ENCODE measurements around the gene GDPD4.

GRCh38 chr11:77202941-77203900 lies 98.3 kb downstream of the GDPD4 start:
- TF ChIP-seq CTCF (IDR thresholded peaks at IDR 0.05) (no peak), POLR2A (IDR thresholded peaks at IDR 0.05) (no peak)

All from esophagus squamous epithelium (tissue), 4 donors.